HepG2 (cell line): Measurements from ENCODE around the gene PLD2. TPM values are rescaled to one million over a fixed set of nuclear protein-coding genes. Genes with fewer than 3 reads are reported as not detected.

Experiments used
- ATF6 ChIP-seq: sonication (generic); formaldehyde crosslinking; conservative IDR thresholded peaks from 2 replicates; pipeline ENCODE4 v1.4.0; 2020; ENCODE audit warnings: missing genetic modification reagents
- HIC2 ChIP-seq: sonication (generic); formaldehyde crosslinking; IDR thresholded peaks from 2 replicates; pipeline ENCODE4 v1.9.0; 2022; ENCODE audit warnings: low read depth, missing genetic modification reagents
- JARID2 ChIP-seq: sonication (generic); formaldehyde crosslinking; IDR thresholded peaks from 2 replicates; pipeline ENCODE4 v1.8.1; 2023; ENCODE audit warnings: missing genetic modification reagents, inconsistent platforms; ENCODE audit not compliant: insufficient replicate concordance
- KDM1A ChIP-seq: IDR thresholded peaks from 2 replicates; pipeline ENCODE4 v1.6.1; 2016; ENCODE audit warnings: missing compliant biosample characterization
- NFIC ChIP-seq: IDR thresholded peaks from 2 replicates; pipeline ENCODE4 v1.6.1; 2012; ENCODE audit warnings: mild to moderate bottlenecking, low read length, inconsistent platforms
- PAWR ChIP-seq: sonication (generic); formaldehyde crosslinking; IDR thresholded peaks from 2 replicates; pipeline ENCODE4 v1.4.0; 2020; ENCODE audit warnings: missing genetic modification reagents, mild to moderate bottlenecking, borderline replicate concordance
- SALL2 ChIP-seq: sonication (generic); formaldehyde crosslinking; IDR thresholded peaks from 2 replicates; pipeline ENCODE4 v1.8.1; 2023; ENCODE audit warnings: mild to moderate bottlenecking, missing genetic modification reagents, inconsistent platforms
- SNAPC4 ChIP-seq: sonication (generic); formaldehyde crosslinking; IDR thresholded peaks from 2 replicates; pipeline ENCODE4 v1.4.0; 2020; ENCODE audit warnings: mild to moderate bottlenecking, missing genetic modification reagents
- SPEN ChIP-seq: sonication (generic); formaldehyde crosslinking; IDR thresholded peaks from 2 replicates; pipeline ENCODE4 v1.5.1; 2020; ENCODE audit warnings: low read depth, mild to moderate bottlenecking, missing genetic modification reagents
- ZBTB43 ChIP-seq: sonication (generic); formaldehyde crosslinking; conservative IDR thresholded peaks from 2 replicates; pipeline ENCODE4 v1.4.0; 2020; ENCODE audit warnings: missing genetic modification reagents
- ZNF512B ChIP-seq: sonication (generic); formaldehyde crosslinking; IDR thresholded peaks from 2 replicates; pipeline ENCODE4 v1.5.1; 2020; ENCODE audit warnings: missing genetic modification reagents, mild to moderate bottlenecking, borderline replicate concordance
- ZNF672 ChIP-seq: sonication (generic); formaldehyde crosslinking; IDR thresholded peaks from 2 replicates; pipeline ENCODE4 v1.8.1; 2022; ENCODE audit warnings: missing genetic modification reagents
- polyA plus RNA-seq, 8 experiments: library from polyadenylated mRNA; depleted of rRNA in 3 of 8; stranded (reverse) in 7 of 8; unstranded in 1 of 8; fragments of >200 nt; fragmentation: Illumina TruSeq in 4 of 8; extraction: Trizol in 4 of 8; gene quantifications; 2 replicates each; pipeline versions ENCODE4 v1.2.1 to v1.2.3, GENCODE V29; 2011 to 2016; ENCODE audit warnings: low read depth in 4 of 8, missing spikeins in 1 of 8, mixed read lengths in 1 of 8; ENCODE audit not compliant: insufficient read depth in 1 of 8
- total RNA-seq, 5 experiments: library from RNA; depleted of rRNA; stranded (reverse); fragments of >200 nt; fragmentation: Illumina TruSeq; extraction: Trizol; gene quantifications; 2 replicates each; pipeline ENCODE4 v1.2.3, GENCODE V29; 2016; ENCODE audit warnings: low read depth in 1 of 5

Gene PLD2
- total and polyA plus RNA-seq, 2 of the 13 experiments (the other 11 are each of a cell fraction or from before 2014, with no cell fraction given): 13.4 to 29.7 TPM

- TF ChIP-seq ATF6 (CRISPR knock-in tag) (no peak), PAWR (CRISPR knock-in tag) (no peak), ZBTB43 (CRISPR knock-in tag) (peak; percentile 86), HIC2 (CRISPR knock-in tag) (peak; percentile 98), SPEN (CRISPR knock-in tag) (peak; percentile 78; the same call in 1 of the 2 replicates), SNAPC4 (peak; percentile 74; the same call in 1 of the 2 replicates), NFIC (no peak), KDM1A (CRISPR knock-in tag) (peak; percentile 55; the same call in 1 of the 2 replicates), JARID2 (CRISPR knock-in tag) (no peak), SALL2 (peak; percentile 79), ZNF672 (CRISPR knock-in tag) (no peak), ZNF512B (CRISPR knock-in tag) (no peak)
These were observed 35.3 kb upstream of the PLD2 start, which contains the start of gene TM4SF5 (continued) for GRCh38 chr17:4771519-4772234.
